Stimulated activated CD8-positive, alpha-beta memory T cell treated with anti-CD3 and anti-CD28 coated beads, Interleukin-15, amount 100 ng/mL, for 48 hours (primary cell): ENCODE data around the gene KRT10.

Source experiments
- DNase-seq, 2 donors: peaks; one replicate each; pipeline ENCODE4 v3.0.0-alpha.2; 2020; ENCODE audit warnings: low read depth in 2 of 2

Gene KRT10

DNA sequence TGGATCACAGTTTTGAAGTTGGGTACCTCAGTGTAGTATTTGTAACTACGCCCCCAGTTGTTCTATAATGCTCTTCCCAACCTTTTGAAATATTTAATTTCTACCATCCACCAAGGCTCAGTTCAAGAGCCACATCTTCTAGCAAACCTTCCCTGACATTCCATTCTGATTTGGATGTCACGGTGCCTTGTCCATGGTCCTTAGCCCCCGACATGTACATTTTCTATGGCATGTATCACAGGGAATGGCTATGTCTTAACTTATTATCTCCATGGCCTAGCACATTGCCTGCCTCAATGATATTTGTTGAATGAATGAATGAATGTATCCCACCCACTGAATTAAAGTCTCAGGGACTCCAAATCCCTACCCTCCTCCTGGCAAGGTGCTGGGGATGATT is 16.3 kb downstream of the KRT10 start:
- DNase-seq, result no peak

DNA sequence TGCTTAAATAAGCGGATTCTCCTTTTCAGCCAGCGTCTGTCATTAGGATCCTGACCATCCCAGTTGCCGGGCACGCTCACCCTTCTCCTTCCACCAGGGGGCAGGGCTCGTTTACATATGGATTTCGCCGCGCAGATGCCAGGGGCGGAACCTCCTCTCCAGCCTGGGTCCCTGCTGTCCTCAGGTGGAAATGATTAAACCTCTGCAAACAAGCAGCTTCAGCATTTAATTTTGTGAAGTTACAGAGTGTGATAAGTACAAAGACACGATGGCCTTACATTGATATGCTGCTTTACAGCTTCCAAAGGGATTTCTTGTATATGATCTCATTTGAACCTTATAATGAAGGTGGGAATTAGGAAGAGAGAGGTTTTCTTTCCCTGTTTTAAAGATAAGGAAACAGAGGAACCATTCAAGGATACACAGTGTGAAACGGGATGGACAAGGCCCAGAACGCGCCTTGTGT is 18.8 kb downstream of the KRT10 start:
- peak; percentile 57 to 58 for DNase-seq

DNA sequence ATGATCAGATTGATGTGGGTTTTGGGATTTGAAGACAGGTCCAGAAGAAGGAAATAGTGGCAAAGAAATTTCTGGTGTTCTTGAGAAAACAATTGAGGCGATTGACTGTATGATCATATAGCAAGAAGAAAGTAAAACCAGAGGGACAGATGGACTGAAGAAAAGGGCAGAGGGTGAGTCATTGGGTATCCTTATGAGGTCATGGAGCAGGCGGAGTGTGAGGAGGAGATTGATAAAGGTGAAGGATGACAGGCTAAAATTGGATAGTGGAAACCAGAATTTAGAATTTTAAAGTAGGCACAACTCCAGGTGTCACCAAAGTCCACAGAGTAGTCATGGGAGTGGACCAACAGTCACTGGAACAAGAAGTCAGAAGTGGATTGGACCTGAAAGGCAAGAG is 21.3 kb downstream of the KRT10 start:
- no peak for DNase-seq

GRCh38 chr17:40800381-40800780 is 22.0 kb downstream of the KRT10 start:
- no peak for DNase-seq

GRCh38 chr17:40799859-40800258 is 22.6 kb downstream of the KRT10 start, which contains the start of gene KRT28:
Gene KRT28, minus strand, starts transcription at chr17:40799959. Its CDS starts 66 bp downstream, at chr17:40799893.
- DNase-seq, result no peak

- no peak for DNase-seq
Measured at GRCh38 chr17:40796846-40797245, 25.6 kb downstream of the KRT10 start.

DNA sequence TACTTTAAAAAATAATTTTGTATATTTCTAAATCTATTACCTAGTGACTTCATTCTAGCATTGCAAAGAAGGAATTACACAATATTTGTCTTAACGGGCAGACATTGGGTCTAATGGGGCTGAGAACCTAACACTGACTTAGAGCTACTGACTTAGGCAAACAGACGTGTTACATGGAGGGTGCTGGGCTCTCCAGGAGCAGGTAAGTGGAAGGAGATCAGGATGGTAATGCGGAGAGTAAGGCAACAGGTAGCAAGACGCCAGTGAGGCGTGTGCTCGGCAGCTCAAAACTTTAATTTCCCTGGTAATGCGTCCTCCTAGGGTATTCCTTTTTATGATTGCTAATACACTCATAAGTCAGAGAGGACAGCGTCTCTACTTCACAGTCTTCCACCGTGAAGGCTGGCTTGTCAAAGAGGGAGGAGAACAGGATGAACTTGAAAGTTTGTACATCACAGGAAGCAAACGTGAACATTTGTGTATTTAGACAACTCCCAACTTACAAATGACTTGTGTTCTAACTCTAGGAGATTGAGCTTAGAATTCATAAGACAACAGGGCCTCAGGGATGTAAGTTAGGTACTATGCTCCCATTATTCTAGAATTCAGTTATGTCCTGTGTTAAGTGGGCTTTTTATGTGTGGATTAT is 27.3 kb downstream of the KRT10 start:
- no peak for DNase-seq

DNA sequence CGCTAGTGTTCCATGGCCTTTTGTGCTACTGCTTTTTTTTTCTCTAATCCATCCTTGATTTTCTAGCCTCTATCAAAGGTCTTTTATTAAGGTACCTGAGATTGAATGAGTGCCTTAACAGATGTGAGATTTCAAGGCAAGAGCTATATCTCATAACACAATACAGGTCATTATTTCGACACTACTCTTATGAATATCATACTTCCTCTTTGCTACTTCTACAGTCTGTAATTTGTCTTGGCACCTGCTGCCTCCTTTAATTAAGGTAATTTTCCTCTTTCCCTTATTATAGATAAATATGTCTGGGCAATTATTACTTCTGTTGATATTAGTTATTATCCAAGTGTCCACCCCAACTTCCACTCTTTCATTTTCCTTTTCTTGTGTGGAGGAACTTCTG is 27.9 kb downstream of the KRT10 start:
- DNase-seq, result no peak

DNA sequence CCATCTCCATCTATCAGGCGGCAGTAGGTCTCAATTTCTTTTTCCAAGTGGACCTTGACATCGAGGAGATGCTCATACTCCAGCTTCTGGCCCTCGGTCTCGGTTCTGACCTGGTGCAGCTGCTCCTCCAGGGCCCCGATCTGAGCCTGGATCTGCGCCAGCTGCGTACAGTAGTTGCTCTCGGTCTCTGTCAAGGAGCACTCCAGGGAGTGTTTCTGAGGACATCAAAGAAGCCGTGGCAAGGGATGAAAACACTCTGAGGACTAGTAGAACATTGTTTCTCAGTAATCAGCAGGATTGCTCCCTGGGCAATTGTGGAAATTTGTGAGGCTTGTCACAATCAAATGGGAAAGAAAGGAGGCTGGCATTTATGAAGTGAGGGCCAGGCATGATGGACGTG is 28.6 kb downstream of the KRT10 start:
- DNase-seq, result no peak

DNA sequence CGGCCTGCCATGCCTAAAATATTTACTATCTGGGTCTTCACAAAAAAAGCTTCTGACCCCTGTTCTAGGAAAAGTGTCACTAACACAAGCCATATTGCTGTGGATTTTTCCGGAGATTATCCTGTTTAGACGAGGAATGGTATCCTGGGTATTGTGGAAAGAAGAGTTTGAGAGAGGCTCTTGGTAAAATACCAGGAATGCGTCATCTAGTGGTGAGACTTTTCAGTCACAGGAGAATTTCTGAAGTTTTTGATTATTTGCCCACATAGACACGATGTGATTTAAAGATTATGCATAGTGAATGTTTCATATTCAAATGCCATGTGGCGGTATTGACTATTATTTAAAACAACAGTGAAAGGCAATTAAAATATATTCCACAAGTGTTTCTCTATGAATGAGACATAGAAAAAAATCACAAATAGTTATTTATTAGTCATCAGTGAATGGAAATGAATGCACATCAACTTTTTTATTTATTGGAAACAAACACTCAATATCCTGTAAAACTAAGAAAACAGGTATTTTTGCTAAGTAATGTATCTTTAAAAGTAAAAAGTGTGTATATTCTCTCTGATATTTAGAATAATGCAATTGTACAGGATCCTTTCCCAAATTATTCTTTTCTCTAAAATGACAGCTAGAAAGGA is 30.5 kb downstream of the KRT10 start:
- DNase-seq, result no peak

DNA sequence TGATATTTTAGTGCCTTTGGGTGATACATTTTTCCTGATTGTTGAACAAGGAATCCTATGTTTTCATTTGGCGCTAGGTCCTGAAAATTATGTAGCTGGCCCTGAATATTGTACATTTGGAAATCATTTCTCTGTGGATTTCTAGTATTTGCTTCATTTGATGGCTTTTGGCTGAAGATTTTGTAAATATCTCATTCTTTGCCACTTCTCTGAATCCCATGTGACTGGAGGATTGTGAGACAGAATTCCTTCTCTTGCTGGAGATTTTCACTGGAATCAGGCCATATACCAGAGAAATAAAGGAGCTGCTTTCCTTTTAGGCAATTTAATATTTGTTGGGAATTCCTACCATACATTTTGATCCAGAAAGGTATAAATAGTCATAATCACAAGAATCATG is 31.3 kb downstream of the KRT10 start:
- no peak for DNase-seq

DNA sequence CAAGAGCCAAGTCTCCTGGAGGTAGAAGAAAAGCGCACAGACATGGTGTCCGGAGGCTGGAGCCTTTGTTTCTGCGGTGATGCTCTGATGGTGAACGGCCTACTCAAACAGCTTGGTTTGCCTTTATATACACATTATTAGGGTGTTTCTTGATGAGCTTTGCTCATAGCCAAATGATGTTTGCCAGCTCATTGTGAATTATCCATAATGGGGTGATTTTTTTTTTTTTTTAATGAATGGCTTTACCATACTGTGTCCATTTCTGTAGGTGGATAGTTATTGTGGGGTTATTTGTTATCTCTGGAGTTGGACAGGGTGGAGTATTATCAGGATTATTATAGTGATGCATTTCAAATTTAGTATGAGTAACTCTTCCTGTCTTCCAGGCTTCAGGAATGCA is 40.0 kb downstream of the KRT10 start, which contains the start of gene KRT27:
Gene KRT27 (minus strand): TSS at position 101 of the 400 bp plus-strand sequence. CDS start 57 bp downstream, at position 44.
- no peak for DNase-seq

DNA sequence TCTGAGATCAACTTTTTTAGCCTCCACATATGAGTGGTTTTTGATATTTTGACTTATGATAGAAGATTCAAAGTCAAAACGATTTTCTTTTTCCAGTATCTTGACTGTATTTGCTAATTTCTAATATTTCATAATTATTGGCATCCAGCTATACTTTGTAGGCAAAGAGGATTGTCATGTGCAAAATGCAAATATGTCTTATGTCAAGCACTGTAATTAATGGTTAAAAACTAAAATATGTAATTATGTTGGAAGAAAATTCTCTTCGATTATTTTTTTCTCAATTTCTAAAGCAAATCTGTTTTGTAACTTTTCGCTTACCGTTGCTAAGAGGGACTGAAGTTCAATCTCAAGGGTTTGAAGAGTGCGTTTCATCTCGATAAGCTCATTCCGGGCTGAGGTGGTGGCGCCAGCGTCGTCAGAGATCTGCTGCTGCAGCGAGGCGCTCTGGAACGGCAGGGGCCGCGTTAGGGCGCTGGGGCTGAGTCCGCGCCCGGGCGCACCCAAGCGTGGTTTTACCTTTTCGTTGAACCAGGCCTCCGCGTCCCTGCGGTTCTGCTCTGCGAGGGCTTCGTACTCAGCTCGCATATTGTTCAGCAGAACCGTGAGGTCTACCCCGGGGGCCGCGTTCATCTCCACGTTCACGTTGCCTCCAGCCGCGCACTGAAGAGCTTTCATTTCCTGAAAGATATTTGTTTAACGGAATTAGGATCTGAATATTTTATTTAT is 43.1 kb downstream of the KRT10 start:
- peak in 1 of 2 donors; percentile 8 for DNase-seq

- no peak for DNase-seq
Measured at GRCh38 chr17:40778461-40778860, 44.0 kb downstream of the KRT10 start.

GRCh38 chr17:40777971-40778370 is 44.4 kb downstream of the KRT10 start:
- no peak for DNase-seq

DNA sequence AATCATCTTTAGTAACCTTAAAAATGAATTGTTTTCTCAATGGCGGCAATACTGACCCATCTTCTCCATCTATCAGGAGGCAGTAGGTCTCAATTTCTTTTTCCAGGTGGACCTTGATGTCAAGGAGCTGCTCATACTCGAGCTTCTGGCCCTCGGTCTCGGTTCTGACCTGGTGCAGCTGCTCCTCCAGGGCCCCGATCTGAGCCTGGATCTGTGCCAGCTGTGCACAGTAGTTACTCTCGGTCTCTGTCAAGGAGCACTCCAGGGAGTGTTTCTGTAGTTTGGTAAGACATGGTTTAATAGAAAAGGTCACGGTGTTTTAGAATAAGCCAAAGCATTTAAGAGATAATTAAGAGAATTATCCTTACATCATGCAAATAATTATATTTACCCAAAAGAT is 45.0 kb downstream of the KRT10 start:
- DNase-seq, result no peak

DNA sequence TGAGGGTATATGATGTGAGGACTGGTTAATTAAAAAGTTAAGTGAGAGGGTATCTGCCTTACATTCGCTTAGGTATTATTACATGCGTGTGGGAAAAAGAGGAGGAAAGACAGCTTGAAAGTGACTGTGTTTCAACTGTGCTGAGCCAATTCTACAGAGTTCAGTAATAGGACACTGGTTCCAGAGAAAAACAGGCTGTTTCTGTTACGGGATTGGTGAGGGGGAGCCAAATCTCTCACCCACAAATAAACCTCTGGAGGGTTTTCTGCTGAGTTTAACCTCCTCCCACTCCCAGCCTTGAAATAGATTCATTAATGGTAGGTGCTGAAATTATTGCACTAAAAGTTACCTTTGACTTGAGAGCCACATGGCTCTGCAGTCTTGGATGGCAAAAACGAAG is 46.5 kb downstream of the KRT10 start:
- no peak for DNase-seq

- DNase-seq, result no peak
Measured at GRCh38 chr17:40772101-40772500, 50.3 kb downstream of the KRT10 start, which contains the start of gene KRT26. Gene KRT26, minus strand, starts transcription at chr17:40772201. Its CDS starts 88 bp downstream, at chr17:40772113.
